ENCODE measurements around the gene ST14.

DNA sequence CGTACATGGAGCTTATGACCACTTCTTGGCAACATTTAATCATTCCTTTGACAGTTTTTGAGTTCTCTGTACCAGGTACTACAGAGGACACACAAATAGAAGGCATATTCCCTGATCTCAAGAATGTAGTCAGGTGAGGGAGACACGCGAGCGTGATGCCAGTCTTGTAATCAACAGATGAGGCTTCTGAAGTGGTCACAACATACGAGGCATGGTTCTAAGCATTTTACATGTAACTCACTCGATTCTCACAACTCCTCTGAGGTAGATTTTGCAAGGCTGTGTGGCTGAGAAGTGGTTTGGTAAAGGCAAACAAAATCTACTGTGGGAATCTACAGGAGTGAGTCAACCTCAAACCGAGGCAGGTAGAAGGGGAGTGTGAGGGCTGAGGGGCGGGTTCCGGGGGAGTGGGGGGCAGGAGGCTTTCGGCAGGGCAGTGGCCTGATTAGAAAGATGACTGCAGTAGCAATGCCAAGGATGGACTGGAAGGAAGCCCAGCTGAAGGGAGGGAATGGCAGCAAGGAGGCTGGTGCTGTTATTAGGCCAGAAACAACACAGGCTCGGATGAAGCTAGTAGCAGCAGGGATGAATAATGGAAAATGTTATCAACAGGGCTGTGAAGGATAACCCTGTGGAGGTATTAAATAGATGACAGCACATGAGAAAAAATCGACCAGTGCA is 63.8 kb downstream of the ST14 start:
- no peak for TF ChIP-seq ZNF274 (IDR thresholded peaks at IDR 0.05; ENCODE audit: insufficient read depth, insufficient read length)
- TF ChIP-seq, protein P1, sequence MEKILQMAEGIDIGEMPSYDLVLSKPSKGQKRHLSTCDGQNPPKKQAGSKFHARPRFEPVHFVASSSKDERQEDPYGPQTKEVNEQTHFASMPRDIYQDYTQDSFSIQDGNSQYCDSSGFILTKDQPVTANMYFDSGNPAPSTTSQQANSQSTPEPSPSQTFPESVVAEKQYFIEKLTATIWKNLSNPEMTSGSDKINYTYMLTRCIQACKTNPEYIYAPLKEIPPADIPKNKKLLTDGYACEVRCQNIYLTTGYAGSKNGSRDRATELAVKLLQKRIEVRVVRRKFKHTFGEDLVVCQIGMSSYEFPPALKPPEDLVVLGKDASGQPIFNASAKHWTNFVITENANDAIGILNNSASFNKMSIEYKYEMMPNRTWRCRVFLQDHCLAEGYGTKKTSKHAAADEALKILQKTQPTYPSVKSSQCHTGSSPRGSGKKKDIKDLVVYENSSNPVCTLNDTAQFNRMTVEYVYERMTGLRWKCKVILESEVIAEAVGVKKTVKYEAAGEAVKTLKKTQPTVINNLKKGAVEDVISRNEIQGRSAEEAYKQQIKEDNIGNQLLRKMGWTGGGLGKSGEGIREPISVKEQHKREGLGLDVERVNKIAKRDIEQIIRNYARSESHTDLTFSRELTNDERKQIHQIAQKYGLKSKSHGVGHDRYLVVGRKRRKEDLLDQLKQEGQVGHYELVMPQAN (conservative IDR thresholded peaks at IDR 0.05) = no peak
- TF ChIP-seq EZH2 (IDR thresholded peaks at IDR 0.05; ENCODE audit: borderline replicate concordance, control insufficient read depth, low read depth, low read length) = no peak
- no peak for TF ChIP-seq SUZ12 (IDR thresholded peaks at IDR 0.05; ENCODE audit: unreplicated experiment)
- no peak for TF ChIP-seq ZNF622 (IDR thresholded peaks at IDR 0.05)
- no peak for TF ChIP-seq FOXM1 (IDR thresholded peaks at IDR 0.05; ENCODE audit: low read depth, low read length)
- TF ChIP-seq POLR2AphosphoS5 (IDR thresholded peaks at IDR 0.05; ENCODE audit: low read length) = no peak

All from GM12878 (cell line).